ENCODE results near the gene HNRNPL. TPM values are rescaled to one million over a fixed set of nuclear protein-coding genes. Genes with fewer than 3 reads are reported as not detected.

Gene HNRNPL
- total and polyA plus RNA-seq, 8 donors = 111 to 242 (median 153) TPM

- Histone ChIP-seq H3K36me3 (no peaks in the 10 kb centered on the region), H3K27me3 (no peaks in the 10 kb centered on the region), H3K9me3 (no peaks in the 10 kb centered on the region), H3K4me3 (peak overlapping the region; percentile 47 to 56 (median 48)), H3K4me1 (peaks cover 8 to 39% (median 30%) of the 10 kb centered on the region in 4 donors), H3K27ac (peak overlapping the region; percentile 28 to 74 (median 64))
- no peak for TF ChIP-seq POLR2AphosphoS5 (IDR thresholded peaks at IDR 0.05)
- TF ChIP-seq POLR2A (IDR thresholded peaks at IDR 0.05) = no peak
- TF ChIP-seq, protein P1, sequence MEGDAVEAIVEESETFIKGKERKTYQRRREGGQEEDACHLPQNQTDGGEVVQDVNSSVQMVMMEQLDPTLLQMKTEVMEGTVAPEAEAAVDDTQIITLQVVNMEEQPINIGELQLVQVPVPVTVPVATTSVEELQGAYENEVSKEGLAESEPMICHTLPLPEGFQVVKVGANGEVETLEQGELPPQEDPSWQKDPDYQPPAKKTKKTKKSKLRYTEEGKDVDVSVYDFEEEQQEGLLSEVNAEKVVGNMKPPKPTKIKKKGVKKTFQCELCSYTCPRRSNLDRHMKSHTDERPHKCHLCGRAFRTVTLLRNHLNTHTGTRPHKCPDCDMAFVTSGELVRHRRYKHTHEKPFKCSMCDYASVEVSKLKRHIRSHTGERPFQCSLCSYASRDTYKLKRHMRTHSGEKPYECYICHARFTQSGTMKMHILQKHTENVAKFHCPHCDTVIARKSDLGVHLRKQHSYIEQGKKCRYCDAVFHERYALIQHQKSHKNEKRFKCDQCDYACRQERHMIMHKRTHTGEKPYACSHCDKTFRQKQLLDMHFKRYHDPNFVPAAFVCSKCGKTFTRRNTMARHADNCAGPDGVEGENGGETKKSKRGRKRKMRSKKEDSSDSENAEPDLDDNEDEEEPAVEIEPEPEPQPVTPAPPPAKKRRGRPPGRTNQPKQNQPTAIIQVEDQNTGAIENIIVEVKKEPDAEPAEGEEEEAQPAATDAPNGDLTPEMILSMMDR (IDR thresholded peaks at IDR 0.05) = no peak
- no peak for TF ChIP-seq EP300 (IDR thresholded peaks at IDR 0.05)
- intact Hi-C loops (cut with DNase I; ENCODE audit: low total_unique reads) = no loop called here
- 17 to 50% (median 29%) methylated on average over 20 to 34 of the region's 34 CpGs for WGBS, 5 donors
- DNase-seq = no peak
Observed at GRCh38 chr19:38869160-38869835, 19.5 kb upstream of the HNRNPL start.

- Histone ChIP-seq H3K4me1 (peaks cover 8 to 44% (median 35%) of the 10 kb centered on the region in 4 donors), H3K9me3 (no peaks in the 10 kb centered on the region), H3K4me3 (peak overlapping the region in 1 of 4 donors; percentile 56), H3K36me3 (no peaks in the 10 kb centered on the region), H3K27me3 (no peaks in the 10 kb centered on the region), H3K27ac (no peak overlapping the region)
- TF ChIP-seq POLR2A (IDR thresholded peaks at IDR 0.05) (no peak), EP300 (IDR thresholded peaks at IDR 0.05) (no peak), POLR2AphosphoS5 (IDR thresholded peaks at IDR 0.05) (no peak)
- TF ChIP-seq, protein P1 (IDR thresholded peaks at IDR 0.05) = no peak
- intact Hi-C loops (cut with DNase I; ENCODE audit: low total_unique reads) = no loop called here
- WGBS, 5 donors = 82 to 93% (median 90%) methylated on average over 5 to 6 of the region's 6 CpGs
- no peak for DNase-seq
Observed at GRCh38 chr19:38868551-38868950, 18.8 kb upstream of the HNRNPL start.

DNA sequence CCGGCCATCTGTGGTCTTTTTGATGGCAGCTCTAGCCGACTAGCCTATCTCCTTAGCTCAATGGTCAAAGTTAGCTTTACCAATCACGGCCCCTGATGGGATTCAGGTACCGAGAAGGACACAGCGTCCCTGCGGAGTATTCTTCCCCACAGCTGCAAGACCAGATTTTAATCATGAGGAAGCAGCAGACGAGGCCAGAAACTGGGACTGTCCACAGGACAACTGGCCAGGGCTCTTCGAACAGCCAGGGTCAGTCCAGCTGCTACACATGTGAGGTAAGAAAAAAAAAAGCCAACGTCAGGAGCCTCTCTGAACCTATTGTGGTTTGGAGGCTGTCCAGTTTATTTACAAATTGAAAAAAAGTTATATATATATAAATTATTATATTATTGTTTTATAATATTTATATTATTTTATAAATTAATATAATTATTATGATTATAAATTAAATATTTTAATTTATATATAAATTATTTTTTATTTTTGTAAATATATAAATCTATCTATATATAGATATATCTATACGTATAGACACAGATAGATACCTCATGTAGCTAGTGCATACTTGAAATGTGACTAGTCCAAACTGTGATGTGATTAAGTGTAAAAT lies 17.5 kb upstream of the HNRNPL start:
- TF ChIP-seq EP300 (IDR thresholded peaks at IDR 0.05) (no peak), POLR2A (IDR thresholded peaks at IDR 0.05) (no peak), POLR2AphosphoS5 (IDR thresholded peaks at IDR 0.05) (no peak)
- TF ChIP-seq, protein P1 (IDR thresholded peaks at IDR 0.05) = no peak
- WGBS, 5 donors = 84 to 92% (median 88%) methylated on average over 10 of the region's 10 CpGs
- DNase-seq = no peak
- H3K9me3 ChIP-seq = no peaks in the 10 kb centered on the region
- H3K4me1 ChIP-seq = peaks cover 15 to 57% (median 46%) of the 10 kb centered on the region in 4 donors
- no peak overlapping the region for H3K27ac ChIP-seq
- intact Hi-C loops (cut with DNase I; ENCODE audit: low total_unique reads) = no loop called here
- H3K4me3 ChIP-seq = no peak overlapping the region
- H3K27me3 ChIP-seq = no peaks in the 10 kb centered on the region
- H3K36me3 ChIP-seq = no peaks in the 10 kb centered on the region

DNA sequence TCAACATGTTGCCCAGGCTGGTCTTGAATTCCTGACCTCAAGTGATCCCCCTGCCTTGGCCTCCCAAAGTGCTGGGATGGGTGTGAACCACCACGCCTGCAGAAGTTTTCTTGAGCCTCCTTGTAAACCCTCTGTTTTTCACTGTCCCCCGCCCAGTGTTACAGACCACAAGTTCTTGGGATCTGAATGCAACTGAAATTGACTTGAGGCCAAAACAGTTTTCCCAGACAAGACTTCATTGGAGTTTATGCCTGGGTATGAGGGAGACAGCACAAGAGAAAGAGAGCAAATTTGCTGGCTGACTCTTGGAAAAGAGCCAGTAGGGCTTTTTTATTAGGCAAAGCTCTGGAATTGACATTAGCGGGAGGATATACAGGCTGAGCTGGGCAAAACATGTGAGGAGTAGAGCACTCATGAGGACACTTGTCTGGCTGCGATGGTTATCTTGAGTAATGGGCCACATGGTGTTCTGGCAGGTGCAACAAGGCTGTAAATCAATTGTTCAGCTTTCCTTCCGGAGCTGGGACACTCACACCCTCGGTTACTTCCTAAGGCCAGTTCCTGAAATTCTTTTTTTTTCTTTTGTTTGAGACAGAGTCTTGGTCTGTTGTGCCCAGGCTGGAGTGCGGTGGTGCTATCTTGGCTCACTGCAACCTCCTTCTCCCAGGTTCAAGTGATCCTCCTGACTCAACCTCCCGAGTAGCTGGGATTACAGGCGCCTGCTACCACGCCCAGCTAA lies 12.7 kb upstream of the HNRNPL start:
- no peak overlapping the region for H3K4me3 ChIP-seq
- H3K36me3 ChIP-seq = no peaks in the 10 kb centered on the region
- TF ChIP-seq POLR2A (IDR thresholded peaks at IDR 0.05) (no peak), POLR2AphosphoS5 (IDR thresholded peaks at IDR 0.05) (no peak), EP300 (IDR thresholded peaks at IDR 0.05) (no peak)
- TF ChIP-seq, protein P1 (IDR thresholded peaks at IDR 0.05) = no peak
- H3K4me1 ChIP-seq = peaks cover 7 to 41% (median 35%) of the 10 kb centered on the region in 4 donors
- H3K9me3 ChIP-seq = no peaks in the 10 kb centered on the region
- 52 to 62% (median 55%) methylated on average over 10 of the region's 10 CpGs for WGBS, 5 donors
- DNase-seq = peak in 1 of 2 donors; percentile 81
- H3K27me3 ChIP-seq = no peaks in the 10 kb centered on the region
- H3K27ac ChIP-seq = peak overlapping the region in 4 of 5 donors; percentile 5 to 66 (median 44)
- intact Hi-C loops (cut with DNase I; ENCODE audit: low total_unique reads) = no loop called here
